ENCODE data around the gene CCNT2. TPM values are rescaled to one million over a fixed set of nuclear protein-coding genes. Genes with fewer than 3 reads are reported as not detected.
A peak's percentile ranks its signal among the peaks of the same experiment; 100 is the strongest.

CCNT2 gene
- total and polyA plus RNA-seq, 4 experiments from 2014 or later, result 23.1 to 80.6 (median 49.8) TPM

GRCh38 chr2:134985061-134985460 lies 66.4 kb downstream of the CCNT2 start:
- Histone ChIP-seq H3K9me3 (ENCODE audit: control insufficient read depth in 1 of 2, low read length in 2 of 2) (no peaks in the 10 kb centered on the region), H3K27ac (ENCODE audit: low read depth, low read length) (no peak overlapping the region), H3K4me3 (ENCODE audit: low read length in 2 of 2) (no peak overlapping the region), H3K4me1 (ENCODE audit: insufficient read depth, low read length) (no peaks in the 10 kb centered on the region), H3K27me3 (ENCODE audit: insufficient read depth, low read length) (peaks cover 4% of the 10 kb centered on the region), H3K36me3 (ENCODE audit: insufficient read depth, low read length) (no peaks in the 10 kb centered on the region)
- Mint-ChIP-seq H3K27ac (no peak overlapping the region), H3K9me3 (peaks cover 0 to 13% (median 7%) of the 10 kb centered on the region in 8 donors), H3K4me3 (no peak overlapping the region), H3K27me3 (peaks cover 5 to 7% of the 10 kb centered on the region in 2 donors), H3K36me3 (peaks cover 0 to 9% of the 10 kb centered on the region in 2 donors), H3K4me1 (no peaks in the 10 kb centered on the region)
- ChIA-PET POLR2A (ENCODE audit: partially characterized antibody) (no interaction called here), CTCF (ENCODE audit: partially characterized antibody) (interaction anchor here (1.5 kb wide), 1 partner anchor 9 kb away, joined by 6 read pairs; no protein-coding TSS in a partner anchor)
- intact Hi-C loops (cut with micrococcal nuclease), result no loop called here
- DNase-seq, result no peak

- Mint-ChIP-seq H3K9me3 (peaks cover 0 to 7% (median 3%) of the 10 kb centered on the region in 8 donors), H3K4me1 (no peaks in the 10 kb centered on the region), H3K27ac (no peak overlapping the region), H3K27me3 (peaks cover 0 to 5% of the 10 kb centered on the region in 2 donors), H3K36me3 (peaks cover 0 to 2% of the 10 kb centered on the region in 2 donors), H3K4me3 (no peak overlapping the region)
- no peaks in the 10 kb centered on the region for H3K36me3 ChIP-seq (ENCODE audit: insufficient read depth, low read length)
- H3K27ac ChIP-seq (ENCODE audit: low read depth, low read length), result no peak overlapping the region
- no peak overlapping the region for H3K4me3 ChIP-seq (ENCODE audit: low read length in 2 of 2)
- intact Hi-C loops (cut with micrococcal nuclease), result loop anchor here (1.0 kb wide), 2 partner anchors 721 to 808 kb away; no protein-coding TSS in a partner anchor
- H3K4me1 ChIP-seq (ENCODE audit: insufficient read depth, low read length), result no peaks in the 10 kb centered on the region
- ChIA-PET POLR2A (ENCODE audit: partially characterized antibody) (no interaction called here), CTCF (ENCODE audit: partially characterized antibody) (interaction anchor here (0.8 to 6.3 kb wide), 9 partner anchors 11 to 809 kb away, joined by 3 to 69 read pairs (median 3); no protein-coding TSS in a partner anchor)
- peaks cover 4% of the 10 kb centered on the region for H3K27me3 ChIP-seq (ENCODE audit: insufficient read depth, low read length)
- H3K9me3 ChIP-seq (ENCODE audit: control insufficient read depth in 1 of 2, low read length in 2 of 2), result no peaks in the 10 kb centered on the region
- DNase-seq, result peak in 4 of 5 donors; percentile 11 to 22 (median 14)
Observed at GRCh38 chr2:134988994-134989605, 70.5 kb downstream of the CCNT2 start.

- intact Hi-C loops (cut with micrococcal nuclease), result no loop called here
- Mint-ChIP-seq H3K4me1 (peaks cover 2 to 5% (median 5%) of the 10 kb centered on the region in 4 donors), H3K27ac (no peak overlapping the region), H3K9me3 (no peaks in the 10 kb centered on the region), H3K36me3 (no peaks in the 10 kb centered on the region), H3K27me3 (peaks cover 5 to 6% of the 10 kb centered on the region in 2 donors), H3K4me3 (no peak overlapping the region)
- POLR2A ChIA-PET (ENCODE audit: partially characterized antibody), result no interaction called here
- no peaks in the 10 kb centered on the region for H3K27me3 ChIP-seq (ENCODE audit: insufficient read depth, low read length)
- no peak overlapping the region for H3K27ac ChIP-seq (ENCODE audit: low read depth, low read length)
- H3K4me1 ChIP-seq (ENCODE audit: insufficient read depth, low read length), result no peaks in the 10 kb centered on the region
- no peaks in the 10 kb centered on the region for H3K36me3 ChIP-seq (ENCODE audit: insufficient read depth, low read length)
- no peaks in the 10 kb centered on the region for H3K9me3 ChIP-seq (ENCODE audit: control insufficient read depth in 1 of 2, low read length in 2 of 2)
- no peak overlapping the region for H3K4me3 ChIP-seq (ENCODE audit: low read length in 2 of 2)
- no peak for DNase-seq
- CTCF ChIA-PET (ENCODE audit: partially characterized antibody), result interaction anchor here (1.1 to 5.9 kb wide), 2 partner anchors 9 to 710 kb away, joined by 3 to 157 read pairs; no protein-coding TSS in a partner anchor
Observed at GRCh38 chr2:134999521-134999920, 80.9 kb downstream of the CCNT2 start.

- H3K4me3 ChIP-seq (ENCODE audit: low read length in 2 of 2), result no peak overlapping the region
- Mint-ChIP-seq H3K27ac (no peak overlapping the region), H3K9me3 (no peaks in the 10 kb centered on the region), H3K4me3 (no peak overlapping the region), H3K4me1 (peaks cover 2 to 6% (median 5%) of the 10 kb centered on the region in 4 donors), H3K36me3 (no peaks in the 10 kb centered on the region), H3K27me3 (peaks cover 10 to 20% of the 10 kb centered on the region in 2 donors)
- H3K36me3 ChIP-seq (ENCODE audit: insufficient read depth, low read length), result no peaks in the 10 kb centered on the region
- ChIA-PET POLR2A (ENCODE audit: partially characterized antibody) (no interaction called here), CTCF (ENCODE audit: partially characterized antibody) (interaction anchor here (0.8 to 5.9 kb wide), 10 partner anchors 9 to 795 kb away, joined by 3 to 157 read pairs (median 12); no protein-coding TSS in a partner anchor)
- no peaks in the 10 kb centered on the region for H3K4me1 ChIP-seq (ENCODE audit: insufficient read depth, low read length)
- no peaks in the 10 kb centered on the region for H3K27me3 ChIP-seq (ENCODE audit: insufficient read depth, low read length)
- intact Hi-C loops (cut with micrococcal nuclease), result loop anchor here (5.0 kb wide), 2 partner anchors 164 to 529 kb away; partner anchors contain the start of genes R3HDM1 and ZRANB3
- H3K27ac ChIP-seq (ENCODE audit: low read depth, low read length), result no peak overlapping the region
- no peak for DNase-seq
- no peaks in the 10 kb centered on the region for H3K9me3 ChIP-seq (ENCODE audit: control insufficient read depth in 1 of 2, low read length in 2 of 2)
Observed at GRCh38 chr2:135002836-135003235, 84.2 kb downstream of the CCNT2 start.

- intact Hi-C loops (cut with micrococcal nuclease), result loop anchor here (1.0 to 5.0 kb wide), 6 partner anchors 163 to 793 kb away; partner anchors contain the start of genes R3HDM1 and ZRANB3
- Histone ChIP-seq H3K36me3 (ENCODE audit: insufficient read depth, low read length) (no peaks in the 10 kb centered on the region), H3K27me3 (ENCODE audit: insufficient read depth, low read length) (no peaks in the 10 kb centered on the region), H3K4me1 (ENCODE audit: insufficient read depth, low read length) (no peaks in the 10 kb centered on the region), H3K4me3 (ENCODE audit: low read length in 2 of 2) (no peak overlapping the region), H3K27ac (ENCODE audit: low read depth, low read length) (no peak overlapping the region), H3K9me3 (ENCODE audit: control insufficient read depth in 1 of 2, low read length in 2 of 2) (no peaks in the 10 kb centered on the region)
- Mint-ChIP-seq H3K4me1 (peaks cover 2 to 6% (median 5%) of the 10 kb centered on the region in 4 donors), H3K9me3 (no peaks in the 10 kb centered on the region), H3K27ac (peak overlapping the region in 1 of 7 donors; percentile 52), H3K27me3 (peaks cover 8 to 20% of the 10 kb centered on the region in 2 donors), H3K4me3 (peak overlapping the region in 3 of 8 donors; percentile 8 to 20 (median 17)), H3K36me3 (no peaks in the 10 kb centered on the region)
- CTCF ChIA-PET (ENCODE audit: partially characterized antibody), result interaction anchor here (0.6 to 5.9 kb wide), 43 partner anchors 10 to 793 kb away, joined by 3 to 157 read pairs (median 4); partner anchors contain the start of genes R3HDM1 and ZRANB3
- POLR2A ChIA-PET (ENCODE audit: partially characterized antibody), result interaction anchor here (0.9 kb wide), 1 partner anchor 706 kb away, joined by 3 read pairs; no protein-coding TSS in a partner anchor
- DNase-seq, result peak; percentile 48 to 67 (median 62)
Observed at GRCh38 chr2:135004005-135004746, 85.6 kb downstream of the CCNT2 start.

GRCh38 chr2:135005753-135006152 lies 87.1 kb downstream of the CCNT2 start:
- intact Hi-C loops (cut with micrococcal nuclease), result loop anchor here (2.0 kb wide), 1 partner anchor 467 kb away; no protein-coding TSS in a partner anchor
- H3K9me3 Mint-ChIP-seq, result peaks cover 0 to 1% (median 0%) of the 10 kb centered on the region in 8 donors
- Histone ChIP-seq H3K4me1 (ENCODE audit: insufficient read depth, low read length) (no peaks in the 10 kb centered on the region), H3K27me3 (ENCODE audit: insufficient read depth, low read length) (no peaks in the 10 kb centered on the region), H3K27ac (ENCODE audit: low read depth, low read length) (no peak overlapping the region), H3K36me3 (ENCODE audit: insufficient read depth, low read length) (no peaks in the 10 kb centered on the region), H3K9me3 (ENCODE audit: control insufficient read depth in 1 of 2, low read length in 2 of 2) (no peaks in the 10 kb centered on the region), H3K4me3 (ENCODE audit: low read length in 2 of 2) (no peak overlapping the region)
- CTCF ChIA-PET (ENCODE audit: partially characterized antibody), result interaction anchor here (0.8 to 4.6 kb wide), 9 partner anchors 12 to 1379 kb away, joined by 3 to 39 read pairs (median 4); partner anchors contain the start of genes R3HDM1 and ZRANB3
- H3K4me3 Mint-ChIP-seq, result no peak overlapping the region
- POLR2A ChIA-PET (ENCODE audit: partially characterized antibody), result no interaction called here
- DNase-seq, result no peak
- H3K27me3 Mint-ChIP-seq, result peaks cover 9 to 24% of the 10 kb centered on the region in 2 donors
- no peaks in the 10 kb centered on the region for H3K36me3 Mint-ChIP-seq
- no peak overlapping the region for H3K27ac Mint-ChIP-seq
- peaks cover 2 to 7% (median 5%) of the 10 kb centered on the region in 4 donors for H3K4me1 Mint-ChIP-seq
